Activated CD4-positive, alpha-beta T cell treated with anti-CD3 and anti-CD28 coated beads, Interleukin-2, amount 50 U/mL, for 24 hours (primary cell): ENCODE data around the gene KCNB1.
A peak's percentile ranks its signal among the peaks of the same experiment; 100 is the strongest.

Experiments used
- DNase-seq, 2 donors: peaks; one replicate each; pipeline ENCODE4 v3.0.0-alpha.2; 2020; ENCODE audit warnings: low read depth in 1 of 2, low spot score in 1 of 2

Gene KCNB1

DNA sequence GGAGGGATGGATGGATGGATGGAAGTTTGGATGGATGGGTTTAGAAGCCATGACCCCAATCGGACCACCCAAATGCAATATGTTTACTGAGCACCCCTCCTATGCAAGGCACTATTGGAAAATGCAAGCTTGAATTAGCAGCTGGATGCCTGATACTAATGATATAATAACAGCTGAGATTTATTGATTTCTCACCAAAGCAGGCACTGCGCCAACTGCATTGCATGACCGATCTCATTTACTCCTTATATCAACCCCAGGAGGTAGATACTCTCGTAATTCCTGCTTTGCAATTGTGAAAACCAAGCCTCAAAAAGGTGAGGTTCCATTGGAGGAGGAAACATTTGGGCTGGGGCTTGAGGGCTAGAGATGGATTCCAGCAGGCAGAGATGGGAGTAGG is 89.7 kb downstream of the KCNB1 start:
- no peak for DNase-seq

DNA sequence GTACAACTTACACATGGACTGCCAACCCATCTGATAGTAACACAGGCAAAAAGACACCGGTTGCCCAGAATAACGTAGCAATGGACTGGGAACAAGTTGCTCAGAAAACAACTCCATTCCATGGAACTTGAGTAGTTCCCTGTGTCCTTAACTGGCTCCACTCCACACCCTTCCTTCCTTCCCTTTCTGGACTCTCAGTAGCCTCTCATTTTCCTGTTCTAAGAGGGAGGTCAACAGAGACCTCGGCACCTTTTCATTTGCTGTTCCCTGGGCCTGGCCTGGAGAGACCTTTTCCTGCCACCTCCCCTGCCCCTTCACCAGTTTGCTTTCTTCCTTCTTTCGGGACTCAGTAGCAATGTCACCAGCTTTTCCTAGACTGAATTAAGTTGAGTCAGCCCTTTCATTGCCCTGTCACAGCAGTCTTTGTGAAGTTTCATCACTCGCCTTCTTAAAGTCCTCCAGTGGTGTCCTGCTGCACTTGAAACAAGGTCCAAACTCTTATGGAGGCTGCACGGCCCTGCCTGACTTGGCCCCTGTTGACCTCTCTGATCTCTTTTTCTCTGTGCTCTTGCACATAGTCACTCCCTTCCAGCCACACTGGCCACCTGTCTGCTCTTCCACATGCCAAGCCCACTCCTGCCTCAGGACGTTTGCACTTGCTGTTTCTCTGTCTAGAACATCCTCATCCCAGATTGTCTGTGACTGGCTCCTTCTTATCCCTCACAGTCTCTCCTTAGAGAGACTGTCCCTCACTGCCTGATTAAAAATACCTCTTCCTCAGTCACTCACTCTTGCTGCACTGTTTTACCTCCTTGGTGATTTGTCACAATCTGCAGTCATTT is 90.8 kb downstream of the KCNB1 start:
- no peak for DNase-seq

DNA sequence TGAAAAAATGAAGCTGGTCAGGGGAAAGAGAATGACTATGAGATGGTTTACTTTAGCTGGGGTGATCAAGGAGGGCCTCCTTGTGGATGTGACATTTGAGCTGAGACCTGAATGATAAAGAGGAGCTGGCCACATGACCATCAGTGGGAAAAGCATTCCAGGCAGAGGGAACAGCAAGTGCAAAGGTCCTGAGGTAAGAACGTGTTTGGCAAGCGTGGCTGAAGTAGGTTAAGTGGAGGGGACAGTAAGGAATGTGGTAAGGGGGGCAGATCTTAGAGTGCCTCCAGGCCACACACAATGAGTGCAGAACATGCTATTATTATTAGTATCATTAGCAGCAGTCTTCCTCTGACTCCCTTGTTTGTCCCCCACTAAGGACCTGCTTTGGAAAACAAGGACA is 92.6 kb downstream of the KCNB1 start:
- DNase-seq = no peak

DNA sequence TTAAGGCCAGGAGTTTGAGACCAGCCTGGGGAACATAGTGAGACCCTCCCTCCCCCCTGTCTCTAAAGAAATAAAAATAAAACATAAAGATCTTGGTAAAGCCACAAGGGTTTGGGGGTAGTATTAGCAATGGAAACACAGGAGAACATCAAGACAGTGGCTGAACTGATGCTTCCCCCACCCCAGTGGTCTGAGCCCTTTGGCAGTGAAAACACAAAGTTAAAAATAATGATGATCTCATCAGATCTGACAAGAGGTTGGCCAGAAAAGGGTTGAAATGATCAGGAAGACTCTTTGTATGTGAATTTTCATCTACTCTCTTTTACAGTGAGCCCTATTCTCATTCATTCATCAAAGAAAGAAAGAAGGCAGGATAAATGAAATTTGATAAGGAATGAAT is 93.7 kb downstream of the KCNB1 start:
- DNase-seq = no peak

DNA sequence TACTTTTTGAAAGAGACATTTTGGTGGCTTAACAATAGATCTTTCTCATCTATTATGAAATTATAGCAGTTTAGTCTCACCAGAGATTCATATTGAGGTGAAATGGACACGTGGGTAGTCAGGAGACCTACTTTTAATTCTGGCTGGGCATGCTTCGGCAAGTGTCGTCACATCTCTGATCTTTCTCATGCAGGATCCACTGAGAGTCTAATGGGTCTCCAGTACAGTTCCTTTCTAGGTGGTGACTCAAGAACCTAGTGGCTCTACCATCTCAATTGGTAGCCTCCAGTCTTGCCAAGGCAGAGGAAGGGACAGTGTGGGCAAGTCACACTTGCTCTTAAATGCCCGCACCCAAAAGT is 94.9 kb downstream of the KCNB1 start:
- DNase-seq = no peak

DNA sequence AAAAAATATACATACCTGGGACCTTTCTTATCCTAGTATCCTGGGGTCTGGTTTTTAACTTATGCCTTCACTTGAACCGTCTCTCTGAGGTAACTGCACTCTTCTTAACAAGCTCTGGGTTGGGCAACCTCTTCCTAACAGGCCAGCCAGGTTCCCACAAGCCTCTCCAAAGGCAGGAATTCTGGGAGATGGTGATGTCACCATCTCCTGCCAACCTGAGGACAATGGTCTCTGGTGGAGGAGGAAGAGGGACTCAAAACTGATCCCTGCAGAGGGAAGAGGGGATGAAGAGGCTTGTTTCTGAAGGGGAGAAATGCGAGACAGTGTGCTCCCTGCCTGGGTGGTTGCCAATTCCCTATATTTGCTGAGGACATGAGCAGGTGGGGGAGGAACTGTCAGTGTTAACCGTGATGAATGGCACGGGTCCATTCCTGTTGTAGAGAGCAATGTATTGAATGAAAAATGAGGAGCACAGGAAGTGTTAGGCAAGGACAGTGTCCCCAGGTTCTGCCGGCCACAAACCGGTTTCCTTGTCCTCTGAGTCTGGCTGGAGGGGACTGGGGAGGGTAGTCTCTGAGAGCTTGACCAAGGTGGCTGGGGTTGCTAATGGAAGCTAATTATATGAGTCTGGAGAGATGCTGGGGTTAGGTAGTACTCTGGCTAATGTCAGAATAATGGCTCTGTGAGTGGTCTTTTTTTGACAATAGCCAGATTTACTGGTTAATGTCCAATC is 95.5 kb downstream of the KCNB1 start:
- no peak for DNase-seq

DNA sequence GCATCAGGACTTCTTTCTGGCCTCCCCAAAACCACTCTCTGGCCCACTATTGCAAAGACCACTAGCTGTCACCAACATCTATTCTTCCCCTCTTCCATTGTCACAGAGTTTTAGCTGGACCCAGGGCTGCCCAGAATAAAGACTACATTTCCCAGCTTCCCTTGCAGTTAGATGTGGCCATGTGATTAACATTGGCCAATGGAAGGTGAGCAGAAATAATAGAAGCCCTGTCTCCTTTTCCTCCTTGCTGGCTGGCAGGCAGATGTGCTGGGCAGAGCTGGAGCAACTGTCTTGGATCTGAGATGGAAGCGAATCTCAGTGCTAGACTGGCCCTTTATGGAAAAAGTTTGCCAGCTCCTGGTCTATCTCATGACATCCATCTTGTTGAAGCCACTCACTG is 97.0 kb downstream of the KCNB1 start:
- DNase-seq = no peak

DNA sequence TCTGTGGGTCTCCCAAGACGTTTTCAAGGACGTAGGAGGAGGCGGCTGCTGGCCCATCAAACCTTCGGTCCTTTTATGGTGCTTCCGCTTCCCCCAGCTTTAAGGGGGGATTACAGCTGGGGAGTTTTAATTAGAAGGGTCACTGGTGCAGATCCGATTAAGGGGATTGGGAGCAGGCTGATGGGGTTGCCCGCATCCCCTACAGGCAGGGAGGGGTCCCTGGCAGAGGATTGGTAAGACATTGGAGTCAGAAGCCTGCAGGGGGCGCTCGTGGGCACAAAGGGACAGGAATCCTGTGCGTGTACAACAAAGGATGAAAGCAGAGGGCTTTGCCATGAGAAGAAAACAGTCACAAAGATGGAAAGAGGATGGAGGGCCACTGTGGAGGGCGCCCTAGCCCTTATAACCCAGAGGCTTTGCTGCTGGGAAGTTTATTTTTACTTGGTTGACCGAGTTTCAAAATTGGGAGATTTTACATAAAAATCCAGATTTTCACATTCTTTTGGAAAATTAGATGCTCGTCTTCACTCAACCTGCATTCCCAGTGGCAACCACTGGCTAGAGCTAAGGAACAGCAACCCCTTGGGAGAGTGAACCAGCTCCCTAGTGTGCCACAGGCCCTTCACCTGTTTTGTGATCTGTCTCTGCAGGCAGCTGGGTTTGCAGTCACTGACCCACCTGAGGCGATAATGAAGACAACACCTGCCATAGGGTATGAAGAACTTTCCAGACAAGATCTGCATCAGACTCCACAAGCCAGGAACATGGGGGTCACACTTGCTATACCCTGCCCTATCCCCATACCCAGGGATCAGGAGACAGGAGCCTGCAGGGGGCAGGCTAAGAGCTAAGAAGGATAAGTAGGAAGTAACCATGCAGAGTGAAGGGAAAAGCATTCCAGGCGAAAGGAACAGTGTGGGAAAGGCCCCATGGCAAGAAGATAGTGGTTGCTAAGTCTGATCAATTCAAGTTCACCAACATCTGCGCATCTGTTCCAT is 97.7 kb downstream of the KCNB1 start:
- DNase-seq = peak; percentile 22 to 38

DNA sequence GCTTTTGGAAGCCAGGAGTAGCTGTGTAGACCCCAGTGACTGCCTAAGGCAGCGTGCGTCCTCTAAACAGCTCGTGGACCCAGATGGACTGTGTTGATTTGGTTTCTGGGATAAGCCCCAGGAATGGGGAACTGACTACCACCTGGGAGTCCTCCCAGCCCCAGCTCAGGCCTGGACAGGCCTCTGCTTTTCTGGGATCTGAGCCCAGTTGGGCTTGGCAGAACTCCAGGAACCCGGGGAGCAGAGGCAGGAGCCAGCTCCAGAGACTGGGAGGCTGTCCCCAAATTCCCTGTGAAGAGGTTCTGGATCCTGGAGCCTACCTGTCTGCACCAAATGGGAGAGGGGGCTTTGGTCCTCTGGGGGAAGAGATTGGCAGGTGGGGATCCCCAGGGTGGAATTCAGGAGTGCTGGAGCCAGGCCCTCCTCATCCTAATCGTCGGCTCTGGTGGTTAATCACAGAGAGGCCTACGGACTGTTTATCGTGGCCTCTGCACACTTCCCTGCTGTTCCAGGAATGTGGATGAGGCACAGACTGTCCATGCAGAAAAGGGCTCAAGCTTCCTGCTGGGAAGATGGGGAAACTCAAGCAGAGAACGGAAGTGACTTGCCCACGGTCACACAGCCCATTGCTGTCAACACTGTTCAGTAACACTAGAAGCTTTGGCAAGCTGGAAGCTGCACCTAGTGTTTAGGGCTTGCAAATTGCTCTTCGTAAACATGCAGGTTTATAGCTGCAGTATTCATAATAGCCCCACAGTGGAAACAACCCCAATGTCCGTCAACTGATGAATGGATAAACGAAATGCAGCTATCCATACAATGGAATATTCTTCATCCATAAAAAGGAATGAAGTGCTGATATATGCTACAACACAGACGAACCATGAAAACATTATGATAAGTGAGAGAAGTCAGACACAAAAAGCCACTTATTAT is 100.6 kb downstream of the KCNB1 start:
- no peak for DNase-seq

DNA sequence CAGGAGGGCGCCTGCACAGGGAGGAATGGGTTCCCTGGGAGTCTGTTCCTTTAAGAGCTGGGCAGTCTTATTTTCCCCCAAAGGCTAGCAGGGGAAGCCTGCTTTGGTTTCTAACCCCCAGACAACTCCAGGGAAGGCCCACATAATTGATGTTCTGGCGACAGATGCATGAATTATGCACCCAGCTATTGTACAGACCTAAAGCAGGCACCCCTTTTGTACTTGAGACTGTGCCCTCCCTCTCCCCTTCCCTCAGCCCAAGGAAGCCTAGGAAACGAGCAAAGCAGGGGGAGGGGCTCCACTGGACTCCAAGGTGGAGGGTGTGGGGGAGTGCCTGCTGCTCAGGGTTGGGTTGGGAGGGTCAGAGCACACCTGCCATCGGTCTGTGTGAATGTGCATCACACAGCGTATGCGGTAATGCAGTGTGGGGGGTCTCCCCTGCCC is 102.1 kb downstream of the KCNB1 start:
- DNase-seq = no peak

DNA sequence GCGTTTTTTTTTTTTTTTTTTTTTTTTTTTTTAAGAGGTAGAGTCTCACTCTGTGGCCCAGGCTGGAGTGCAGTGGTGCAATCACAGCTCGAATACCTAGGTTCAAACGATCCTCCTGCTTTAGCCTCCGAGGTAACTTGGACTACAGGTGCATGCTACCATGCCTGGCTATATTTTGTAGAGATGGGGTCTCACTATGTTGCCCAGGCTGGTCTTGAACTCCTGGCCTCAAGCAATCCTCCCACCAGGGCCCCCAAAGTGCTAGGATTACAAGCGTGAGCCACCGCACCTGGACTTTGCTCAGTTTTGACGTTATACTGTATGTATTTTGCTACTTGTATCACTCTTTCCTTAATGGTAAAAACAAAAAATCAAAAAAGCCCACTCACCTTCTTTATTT is 103.1 kb downstream of the KCNB1 start:
- DNase-seq = no peak

DNA sequence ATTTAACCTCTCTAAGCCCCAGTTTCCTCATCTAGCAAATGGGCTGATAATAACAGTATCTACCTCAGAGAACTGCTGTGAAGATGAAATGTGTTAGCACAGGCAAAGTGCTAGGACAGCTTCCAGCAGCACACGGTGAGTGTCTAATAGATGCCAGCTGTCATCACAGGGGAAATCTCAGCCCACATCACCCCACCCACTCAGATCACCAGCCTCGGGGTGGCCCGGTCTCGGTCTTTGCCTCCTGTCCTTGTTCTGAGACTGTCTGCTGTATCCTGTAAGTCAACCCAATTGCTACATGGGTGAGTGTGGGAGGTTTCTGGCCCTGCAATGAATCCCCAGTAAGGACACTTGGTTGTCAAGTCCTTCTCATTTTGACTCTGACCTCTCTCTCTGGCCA is 105.1 kb downstream of the KCNB1 start:
- no peak for DNase-seq

DNA sequence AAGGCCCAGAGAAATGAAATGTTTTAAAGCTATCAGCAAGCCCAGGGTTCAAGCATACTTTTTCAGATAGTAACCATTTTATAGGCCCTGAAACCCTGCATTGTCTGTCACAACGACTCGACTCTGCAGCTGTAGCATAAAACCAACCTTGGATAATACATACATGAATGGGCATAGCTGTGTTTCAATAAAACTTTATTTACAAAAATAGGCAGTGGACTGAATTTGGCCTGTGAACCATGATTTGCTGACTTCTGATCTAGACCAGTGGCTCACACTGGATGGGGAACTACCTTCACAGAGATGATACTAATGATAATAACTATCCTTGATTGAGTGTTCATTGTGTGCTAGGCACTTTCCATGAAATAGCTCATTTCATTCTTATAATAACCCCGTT is 107.3 kb downstream of the KCNB1 start:
- no peak for DNase-seq

DNA sequence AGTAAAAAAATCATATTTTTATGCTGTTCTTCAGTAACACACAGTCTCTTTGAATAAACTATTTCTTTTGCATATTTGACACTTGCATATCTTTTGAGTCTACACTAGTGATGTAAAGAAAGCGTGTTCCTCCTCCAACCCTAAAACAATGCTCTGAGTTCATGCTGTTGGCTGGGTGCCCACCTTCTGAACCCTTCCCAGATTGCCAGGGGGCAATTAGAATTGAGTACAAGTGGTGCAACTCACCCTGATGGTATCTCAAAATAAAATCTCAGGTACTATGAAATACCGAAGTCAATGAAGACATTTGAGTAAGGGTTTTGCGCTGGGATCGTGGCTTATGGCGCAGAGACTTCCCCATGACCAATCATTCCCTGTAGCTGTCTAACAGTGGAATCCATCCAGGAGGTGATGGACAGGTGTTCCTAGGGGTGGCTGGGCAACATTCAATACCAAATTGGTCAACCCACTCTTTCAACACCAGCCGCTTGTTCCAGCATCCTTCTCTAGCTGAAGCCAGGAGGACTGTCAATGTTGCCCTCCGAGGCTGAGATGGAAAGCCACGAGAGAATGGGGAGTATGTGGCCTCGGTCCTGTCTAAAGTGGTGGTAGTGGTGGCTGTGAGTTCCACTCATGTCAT is 110.3 kb downstream of the KCNB1 start:
- DNase-seq = no peak

DNA sequence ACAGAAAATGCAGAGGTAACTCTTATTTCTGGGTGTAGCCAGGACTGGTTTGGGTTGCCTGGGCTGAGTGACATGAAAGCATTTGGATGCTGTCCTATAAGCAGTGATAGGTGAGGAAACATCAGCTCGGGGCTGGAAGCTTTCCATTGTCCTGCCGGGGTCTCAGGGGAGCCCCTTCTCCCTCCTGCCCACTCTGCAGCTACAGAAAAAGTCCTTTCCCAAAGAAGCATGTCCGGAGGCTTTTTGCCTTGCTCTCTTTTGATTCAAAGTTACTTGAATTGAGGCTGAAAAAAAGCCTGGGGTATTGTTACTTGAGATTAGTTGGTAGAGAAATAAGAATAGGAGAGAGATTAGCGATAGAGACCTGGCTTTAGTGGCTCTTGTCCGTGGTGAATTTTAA is 113.9 kb downstream of the KCNB1 start:
- DNase-seq = no peak

DNA sequence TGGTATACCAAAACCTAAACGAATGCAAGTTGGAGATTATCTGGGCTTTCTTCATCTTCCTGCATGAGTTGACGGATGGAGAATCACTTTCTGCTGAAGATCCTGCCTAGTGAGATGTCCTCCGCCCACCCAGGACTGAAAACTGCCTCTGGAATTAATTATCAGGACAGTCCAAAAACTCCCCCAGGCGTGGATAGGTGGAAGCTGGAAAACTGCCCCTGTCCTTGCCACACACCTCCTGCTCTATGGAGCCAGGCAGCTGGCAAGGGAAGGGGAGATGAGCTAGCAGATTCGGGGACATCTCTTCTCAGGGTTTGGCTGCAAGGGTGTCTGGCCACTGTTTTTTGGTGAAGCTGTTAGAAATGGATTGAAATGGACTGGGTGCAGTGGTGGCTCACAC is 115.4 kb downstream of the KCNB1 start:
- DNase-seq = no peak

DNA sequence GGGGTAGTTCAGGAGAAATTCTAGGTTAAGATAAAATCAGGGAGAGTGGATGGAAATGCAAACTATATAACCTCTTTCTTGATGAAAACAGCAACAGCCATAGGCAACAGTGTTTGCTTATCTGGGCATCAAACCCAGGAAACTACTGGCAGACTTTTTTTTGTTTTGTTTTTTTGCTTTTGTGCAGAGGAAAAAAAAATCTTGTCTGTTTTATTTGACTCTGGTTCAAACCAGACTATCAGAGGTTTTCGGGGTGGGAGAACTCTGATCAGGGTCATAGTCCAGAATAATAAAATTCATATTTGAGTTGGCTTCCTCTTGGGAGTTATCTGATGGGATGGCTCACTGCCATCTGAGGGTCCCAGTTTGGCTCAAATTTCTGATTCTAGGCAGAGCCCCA is 115.8 kb downstream of the KCNB1 start:
- DNase-seq = no peak

DNA sequence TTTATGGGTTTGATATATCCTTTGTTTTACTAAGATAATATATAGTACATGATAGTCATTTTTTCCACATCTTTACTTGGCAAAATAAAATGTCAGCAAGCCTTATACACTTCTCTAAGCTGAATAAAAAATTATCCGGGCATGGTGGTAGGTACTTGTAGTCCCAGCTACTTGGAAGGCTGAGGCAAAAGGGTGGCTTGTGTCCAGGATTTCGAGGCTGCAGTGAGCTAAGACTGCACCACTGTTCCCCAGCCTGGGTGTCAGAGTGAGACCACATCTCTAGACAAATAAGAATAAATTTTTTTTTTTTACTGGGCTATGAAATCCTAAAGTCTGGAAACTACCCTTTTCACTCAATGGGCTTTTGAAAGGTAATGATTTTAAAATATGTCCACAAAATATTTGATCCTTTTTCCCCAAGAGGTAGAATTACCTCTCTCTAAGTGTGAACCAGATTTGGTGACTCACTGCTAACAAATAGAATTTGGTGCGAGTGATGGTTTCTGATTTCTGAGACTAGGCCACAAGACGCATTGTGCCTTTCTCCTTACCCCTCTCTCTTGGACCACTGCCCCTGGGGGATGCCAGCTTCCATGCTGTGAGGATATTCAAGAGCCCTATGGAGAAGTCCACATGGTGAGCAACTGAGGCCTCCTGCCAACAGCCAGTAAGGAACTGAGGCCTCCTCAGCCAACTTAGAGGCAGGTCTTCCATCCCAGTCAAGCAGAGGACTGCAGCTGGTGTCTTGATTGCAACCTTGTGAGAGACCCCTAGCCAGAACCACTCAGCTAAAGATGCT is 120.4 kb downstream of the KCNB1 start:
- no peak for DNase-seq
